Vagina (tissue), 2 donors: Measurements from ENCODE around the gene UPP2.

Source experiments
- POLR2A ChIP-seq, 2 donors: fragments of 450-650 bp; IDR thresholded peaks; one replicate each; pipeline ENCODE4 v1.6.1; 2017; ENCODE audit warnings: antibody characterized with exemption in 2 of 2, mild to moderate bottlenecking in 2 of 2, moderate library complexity in 2 of 2
- POLR2AphosphoS5 ChIP-seq, 2 donors: sonication (generic); formaldehyde crosslinking; IDR thresholded peaks; one replicate each; pipeline ENCODE4 v1.9.0; 2017; ENCODE audit warnings: antibody characterized with exemption in 2 of 2, mild to moderate bottlenecking in 2 of 2, low read depth in 1 of 2; ENCODE audit not compliant: insufficient read depth in 1 of 2

DNA sequence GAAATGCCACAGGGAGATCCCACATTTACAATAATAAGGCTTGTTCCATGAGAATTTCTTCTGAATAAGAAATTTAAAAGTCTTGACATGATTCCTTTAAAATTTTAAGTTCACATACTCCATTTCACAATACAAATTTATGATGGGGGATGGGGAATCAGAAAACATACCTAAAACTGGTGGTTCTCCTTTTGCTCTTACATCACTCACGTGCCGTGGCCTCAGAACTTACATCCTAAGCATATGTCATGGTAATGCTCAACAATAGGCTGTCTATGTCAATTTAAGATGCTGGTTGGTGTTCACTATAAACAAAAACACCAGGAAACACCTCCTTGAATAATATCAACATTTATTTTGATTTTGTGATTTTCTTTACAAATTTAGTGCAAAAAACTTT lies 12.8 kb downstream of the UPP2 start:
- TF ChIP-seq POLR2AphosphoS5 (IDR thresholded peaks at IDR 0.05; ENCODE audit: insufficient read depth in 1 of 2, low read depth in 1 of 2) (no peak), POLR2A (IDR thresholded peaks at IDR 0.05) (no peak)
